Karpas-422 (cell line): ENCODE measurements around the gene ZNF74. TPM values are rescaled to one million over a fixed set of nuclear protein-coding genes. Genes with fewer than 3 reads are reported as not detected.

Experiments
- DNase-seq: peaks from one replicate; pipeline ENCODE4 v3.0.0-alpha.2; 2015
- H2AFZ ChIP-seq: fragments of 200-600 bp; sonication (generic); 2 replicates; pipeline ENCODE4 v1.6.1; 2014; ENCODE audit warnings: antibody characterized with exemption, low read length, mixed read lengths
- H3K27ac ChIP-seq: fragments of 200-600 bp; sonication (generic); 2 replicates; pipeline ENCODE4 v1.5.1; 2014; ENCODE audit warnings: mild to moderate bottlenecking, low read length, moderate library complexity
- H3K27me3 ChIP-seq: fragments of 200-600 bp; sonication (generic); 2 replicates; pipeline ENCODE4 v1.6.1; 2014; ENCODE audit warnings: low read length, mixed read lengths
- H3K36me3 ChIP-seq: fragments of 200-600 bp; sonication (generic); 2 replicates; pipeline ENCODE4 v1.6.1; 2014; ENCODE audit warnings: low read length, mixed read lengths; ENCODE audit not compliant: insufficient read depth
- H3K4me1 ChIP-seq: fragments of 200-600 bp; sonication (generic); 2 replicates; pipeline ENCODE4 v1.6.1; 2014; ENCODE audit warnings: mild to moderate bottlenecking, low read length, mixed read lengths
- H3K4me2 ChIP-seq: fragments of 200-600 bp; sonication (generic); 2 replicates; pipeline ENCODE4 v1.6.1; 2014; ENCODE audit warnings: low read length, low read depth, mild to moderate bottlenecking; ENCODE audit not compliant: poor library complexity, severe bottlenecking
- H3K4me3 ChIP-seq: fragments of 200-600 bp; sonication (generic); 2 replicates; pipeline ENCODE4 v1.5.1; 2014; ENCODE audit warnings: mild to moderate bottlenecking, antibody characterized with exemption, low read length, mixed read lengths
- H3K79me2 ChIP-seq: fragments of 200-600 bp; sonication (generic); 2 replicates; pipeline ENCODE4 v1.6.1; 2014; ENCODE audit warnings: mild to moderate bottlenecking, low read length, mixed read lengths
- H3K9ac ChIP-seq: fragments of 200-600 bp; sonication (generic); 2 replicates; pipeline ENCODE4 v1.6.0; 2014; ENCODE audit warnings: low read length
- H3K9me2 ChIP-seq: fragments of 200-600 bp; sonication (generic), shearing (Covaris generic); replicated peaks from 2 replicates; pipeline ENCODE4 v1.6.0; 2014; ENCODE audit warnings: mild to moderate bottlenecking, low read length, moderate library complexity; ENCODE audit not compliant: insufficient read depth
- H3K9me3 ChIP-seq: fragments of 300-700, 200-600 bp; sonication (generic); 2 replicates; pipeline ENCODE4 v1.6.1; 2014; ENCODE audit warnings: low read length, mixed read lengths
- H4K20me1 ChIP-seq: fragments of 200-600 bp; sonication (generic); 2 replicates; pipeline ENCODE4 v1.6.1; 2014; ENCODE audit warnings: mild to moderate bottlenecking, antibody characterized with exemption, low read length, low read depth; ENCODE audit not compliant: insufficient read depth
- small RNA-seq: library from RNA; depleted of rRNA; stranded (forward); fragments of <200 nt; gene quantifications from one replicate; pipeline ENCODE3, GENCODE V24; 2014
- total RNA-seq: library from RNA; depleted of rRNA; stranded (reverse); fragments of >200 nt; shearing (Covaris generic); gene quantifications from 2 replicates; pipeline ENCODE4 v1.2.3, GENCODE V29; 2014; ENCODE audit warnings: low replicate concordance; rRNA removed

Gene ZNF74
- total RNA-seq, 1 experiment from 2014 or later = not detected

- H3K79me2 ChIP-seq = no peaks in the 10 kb centered on the region
Observed at GRCh38 chr22:20455709-20456063, 61.7 kb downstream of the ZNF74 start.

GRCh38 chr22:20456064-20456721 lies 62.2 kb downstream of the ZNF74 start:
- Histone ChIP-seq H3K27ac (no peak overlapping the region), H3K4me2 (no peak overlapping the region), H3K36me3 (no peaks in the 10 kb centered on the region), H3K27me3 (no peaks in the 10 kb centered on the region), H3K79me2 (no peaks in the 10 kb centered on the region), H3K4me1 (peaks cover 4% of the 10 kb centered on the region; the same call in 1 of the 2 replicates), H4K20me1 (no peaks in the 10 kb centered on the region), H2AFZ (peak overlapping the region; percentile 34; the same call in 1 of the 2 replicates), H3K9me2 (no peaks in the 10 kb centered on the region), H3K9me3 (no peaks in the 10 kb centered on the region), H3K4me3 (no peak overlapping the region), H3K9ac (no peak overlapping the region)
- peak; percentile 91 for DNase-seq

More at GRCh38 chr22:20455709-20456063, 61.7 kb downstream of the ZNF74 start:
- H3K27ac ChIP-seq = no peak overlapping the region
- H3K9me2 ChIP-seq = no peaks in the 10 kb centered on the region
- no peaks in the 10 kb centered on the region for H3K9me3 ChIP-seq
- peak overlapping the region; percentile 34; the same call in 1 of the 2 replicates for H2AFZ ChIP-seq
- no peak for DNase-seq
- H3K4me3 ChIP-seq = no peak overlapping the region
- no peaks in the 10 kb centered on the region for H4K20me1 ChIP-seq
- peaks cover 4% of the 10 kb centered on the region; the same call in 1 of the 2 replicates for H3K4me1 ChIP-seq
- no peak overlapping the region for H3K4me2 ChIP-seq
- no peaks in the 10 kb centered on the region for H3K36me3 ChIP-seq
- H3K27me3 ChIP-seq = no peaks in the 10 kb centered on the region
- no peak overlapping the region for H3K9ac ChIP-seq

GRCh38 chr22:20456722-20457076 lies 62.7 kb downstream of the ZNF74 start:
- Histone ChIP-seq H3K27ac (no peak overlapping the region), H3K36me3 (no peaks in the 10 kb centered on the region)

GRCh38 chr22:20457506-20458240 lies 63.7 kb downstream of the ZNF74 start:
- Histone ChIP-seq H3K27me3 (no peaks in the 10 kb centered on the region), H3K4me3 (no peak overlapping the region), H3K36me3 (no peaks in the 10 kb centered on the region), H4K20me1 (no peaks in the 10 kb centered on the region), H3K27ac (no peak overlapping the region), H3K9ac (no peak overlapping the region), H3K9me3 (no peaks in the 10 kb centered on the region), H2AFZ (no peak overlapping the region), H3K4me2 (no peak overlapping the region), H3K79me2 (0 out of 2 replicates have a peak, but pooled peaks cover 3% of the 10 kb centered on the region), H3K9me2 (no peaks in the 10 kb centered on the region), H3K4me1 (peaks cover 5% of the 10 kb centered on the region)
- DNase-seq = no peak

More at GRCh38 chr22:20456722-20457076, 62.7 kb downstream of the ZNF74 start:
- Histone ChIP-seq H4K20me1 (no peaks in the 10 kb centered on the region), H3K4me3 (no peak overlapping the region), H3K9me2 (no peaks in the 10 kb centered on the region), H3K9me3 (no peaks in the 10 kb centered on the region), H3K4me1 (peaks cover 4% of the 10 kb centered on the region; the same call in 1 of the 2 replicates), H2AFZ (no peak overlapping the region; the same call in 1 of the 2 replicates), H3K4me2 (no peak overlapping the region), H3K9ac (no peak overlapping the region), H3K27me3 (no peaks in the 10 kb centered on the region), H3K79me2 (no peaks in the 10 kb centered on the region)
- DNase-seq = no peak

Small RNA genes within 50 kb of the gene (small RNA-seq; reads per million reads assigned to genes)
- gene RNU6-225P = not detected

Other genes starting within 250 kb of the ZNF74 start
- not detected in 2 replicates for gene CCDC188, start 243.1 kb upstream of the ZNF74 start, total RNA-seq
- gene RTN4R, start 125.8 kb upstream of the ZNF74 start, total RNA-seq = 0.29 and 0.30 TPM in 2 replicates
- gene DGCR6L, start 74.1 kb upstream of the ZNF74 start, total RNA-seq = 32.7 and 64.7 TPM in 2 replicates
- 0.67 and 2.2 TPM in 2 replicates for gene SCARF2, start 43.7 kb downstream of the ZNF74 start, total RNA-seq
- 9.7 and 23.7 TPM in 2 replicates for gene KLHL22, start 101.6 kb downstream of the ZNF74 start, total RNA-seq
- 36.9 and 70.3 TPM in 2 replicates for gene MED15, start 113.5 kb downstream of the ZNF74 start, total RNA-seq